DND-41 (cell line): ENCODE results near the gene MVB12A.

Source experiments
- EZH2 ChIP-seq: IDR thresholded peaks from 3 replicates; pipeline ENCODE4 v1.6.1; 2012; ENCODE audit warnings: borderline replicate concordance, low read depth, mild to moderate bottlenecking, moderate library complexity, low read length, inconsistent platforms; ENCODE audit not compliant: severe bottlenecking
- TF ChIP-seq, protein P1 (sequence below): IDR thresholded peaks from 2 replicates; pipeline ENCODE4 v1.5.1; 2012; ENCODE audit warnings: borderline replicate concordance, low read length, moderate library complexity, mild to moderate bottlenecking; ENCODE audit not compliant: poor library complexity, severe bottlenecking; ENCODE audit errors: extremely low read depth

- TF ChIP-seq, protein P1, sequence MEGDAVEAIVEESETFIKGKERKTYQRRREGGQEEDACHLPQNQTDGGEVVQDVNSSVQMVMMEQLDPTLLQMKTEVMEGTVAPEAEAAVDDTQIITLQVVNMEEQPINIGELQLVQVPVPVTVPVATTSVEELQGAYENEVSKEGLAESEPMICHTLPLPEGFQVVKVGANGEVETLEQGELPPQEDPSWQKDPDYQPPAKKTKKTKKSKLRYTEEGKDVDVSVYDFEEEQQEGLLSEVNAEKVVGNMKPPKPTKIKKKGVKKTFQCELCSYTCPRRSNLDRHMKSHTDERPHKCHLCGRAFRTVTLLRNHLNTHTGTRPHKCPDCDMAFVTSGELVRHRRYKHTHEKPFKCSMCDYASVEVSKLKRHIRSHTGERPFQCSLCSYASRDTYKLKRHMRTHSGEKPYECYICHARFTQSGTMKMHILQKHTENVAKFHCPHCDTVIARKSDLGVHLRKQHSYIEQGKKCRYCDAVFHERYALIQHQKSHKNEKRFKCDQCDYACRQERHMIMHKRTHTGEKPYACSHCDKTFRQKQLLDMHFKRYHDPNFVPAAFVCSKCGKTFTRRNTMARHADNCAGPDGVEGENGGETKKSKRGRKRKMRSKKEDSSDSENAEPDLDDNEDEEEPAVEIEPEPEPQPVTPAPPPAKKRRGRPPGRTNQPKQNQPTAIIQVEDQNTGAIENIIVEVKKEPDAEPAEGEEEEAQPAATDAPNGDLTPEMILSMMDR: no peak
- no peak for TF ChIP-seq EZH2
Observed at GRCh38 chr19:17404621-17405249, 15.1 kb upstream of the MVB12A start.
